ENCODE data around the gene CYB5A.

CYB5A gene

GRCh38 chr18:74241970-74242369 lies 49.8 kb downstream of the CYB5A start:
- no peak for DNase-seq

DNA sequence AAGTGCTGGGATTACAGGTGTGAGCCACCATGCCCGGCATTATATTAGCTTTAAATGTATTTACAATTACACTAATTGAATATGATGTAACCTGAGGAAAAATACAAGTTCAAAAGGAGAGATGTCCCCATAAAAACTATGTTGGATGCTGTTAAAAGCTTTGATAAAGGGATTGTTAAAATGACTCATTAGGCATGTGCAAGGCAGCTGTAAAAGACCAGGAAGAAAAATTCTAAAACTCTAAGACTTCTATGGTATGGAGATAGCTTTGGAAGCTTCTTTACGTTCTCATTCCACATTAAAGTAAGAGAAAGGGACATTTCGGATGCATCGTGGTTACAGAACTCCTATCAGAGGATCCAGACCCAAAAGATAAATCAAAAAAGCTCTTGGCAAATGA lies 50.3 kb downstream of the CYB5A start:
- no peak for DNase-seq

- no peak for DNase-seq
These were observed 52.2 kb downstream of the CYB5A start for GRCh38 chr18:74239567-74239966.

DNA sequence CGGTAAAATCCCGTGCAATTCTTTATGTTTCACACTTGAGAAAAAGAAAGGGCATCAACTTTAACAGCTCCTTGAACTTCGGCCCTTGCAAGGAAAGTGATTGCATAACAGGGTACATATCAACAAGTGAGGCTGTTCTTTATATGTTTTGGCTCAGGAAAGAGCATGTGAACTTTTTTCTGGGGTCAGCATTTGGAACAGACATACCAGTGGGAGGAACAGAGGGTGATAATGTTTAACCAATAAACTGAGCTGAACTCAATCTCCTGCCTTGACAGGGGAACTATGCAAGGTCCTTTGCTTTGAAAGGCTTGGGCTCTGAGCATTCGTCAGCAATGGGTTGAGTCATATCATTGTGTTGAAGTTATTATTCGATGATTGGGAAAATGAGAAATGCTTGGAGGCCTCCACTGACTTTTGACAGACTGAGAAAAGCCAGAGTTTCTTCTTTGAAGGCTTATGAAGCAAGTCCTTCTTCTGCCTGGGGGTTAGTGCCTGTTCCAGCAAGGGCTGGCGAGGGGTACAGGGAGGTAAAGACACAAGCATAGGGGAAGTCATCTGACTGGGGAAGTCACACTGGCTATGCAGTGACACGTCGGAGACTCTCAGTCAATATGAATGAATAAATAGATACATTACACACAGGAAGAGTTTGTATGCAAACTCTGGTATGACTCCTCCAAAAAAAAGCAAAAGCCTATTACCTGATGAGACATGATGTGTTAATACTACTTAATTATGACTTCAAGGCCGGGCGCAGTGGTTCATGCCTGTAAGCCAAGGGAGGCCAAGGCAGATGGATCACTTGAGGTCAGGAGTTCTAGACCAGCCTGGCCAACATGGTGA lies 57.2 kb downstream of the CYB5A start:
- DNase-seq, result no peak

GRCh38 chr18:74233933-74234325 lies 57.8 kb downstream of the CYB5A start:
- DNase-seq, result no peak

GRCh38 chr18:74230922-74231714 lies 60.6 kb downstream of the CYB5A start:
- DNase-seq, result no peak

DNA sequence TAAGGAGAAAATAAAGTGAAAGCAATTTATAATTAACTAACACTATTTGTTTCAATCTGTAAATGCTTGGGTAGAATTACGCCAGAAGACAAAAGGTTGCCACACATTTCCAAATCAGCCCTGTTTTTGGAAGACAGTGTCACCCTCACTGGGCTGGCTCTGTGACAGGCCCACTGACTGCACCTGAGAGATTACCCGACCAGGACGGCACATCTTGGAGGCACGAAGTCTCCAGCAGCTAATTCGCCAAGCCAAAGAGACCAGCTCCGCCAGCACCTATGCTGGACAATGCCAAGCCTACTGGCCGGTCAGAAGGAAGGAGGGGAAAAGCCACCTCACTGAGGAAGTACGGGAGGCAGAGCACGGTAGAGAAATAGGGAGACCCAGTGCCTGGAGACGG lies 61.9 kb downstream of the CYB5A start:
- no peak for DNase-seq

GRCh38 chr18:74229005-74229404 lies 62.8 kb downstream of the CYB5A start:
- DNase-seq, result no peak

DNA sequence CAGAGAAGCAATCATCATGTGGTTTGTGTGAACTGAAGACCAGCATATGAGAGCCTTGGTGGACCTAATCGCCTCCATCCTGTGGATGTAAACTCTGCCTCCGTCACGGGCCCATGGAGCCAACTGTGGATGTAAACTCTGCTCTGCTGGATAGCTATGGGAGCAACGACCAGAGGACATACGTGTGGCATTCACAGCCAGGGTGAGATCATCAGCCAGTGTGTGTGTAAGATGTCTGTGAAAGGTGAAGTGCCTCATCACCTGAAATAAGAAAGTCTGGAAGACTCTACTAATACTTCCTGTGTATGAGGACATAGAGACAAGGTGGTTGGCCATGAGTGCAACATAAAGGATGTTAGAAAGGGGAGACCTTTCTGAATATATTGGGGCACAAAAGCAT lies 63.5 kb downstream of the CYB5A start:
- no peak for DNase-seq

DNA sequence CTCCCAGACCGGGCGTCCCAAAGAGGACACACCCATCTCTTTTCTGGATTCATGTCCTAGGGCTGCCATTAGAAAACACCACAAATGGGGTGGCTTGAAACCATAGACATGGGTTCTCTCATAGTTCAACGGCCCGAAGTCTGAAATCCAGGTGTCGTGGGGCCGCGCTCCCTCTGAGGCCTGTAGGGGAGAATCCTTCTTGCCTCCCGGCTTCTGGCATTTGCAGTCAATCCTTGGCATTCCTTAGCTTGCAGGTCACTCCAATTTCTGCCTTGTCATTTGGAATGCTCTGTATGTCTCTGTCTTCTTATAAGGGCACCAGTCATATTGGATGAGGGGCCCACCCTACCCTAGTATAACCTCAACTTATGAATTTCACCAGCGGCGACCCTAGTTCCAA lies 65.1 kb downstream of the CYB5A start:
- DNase-seq, result no peak

DNA sequence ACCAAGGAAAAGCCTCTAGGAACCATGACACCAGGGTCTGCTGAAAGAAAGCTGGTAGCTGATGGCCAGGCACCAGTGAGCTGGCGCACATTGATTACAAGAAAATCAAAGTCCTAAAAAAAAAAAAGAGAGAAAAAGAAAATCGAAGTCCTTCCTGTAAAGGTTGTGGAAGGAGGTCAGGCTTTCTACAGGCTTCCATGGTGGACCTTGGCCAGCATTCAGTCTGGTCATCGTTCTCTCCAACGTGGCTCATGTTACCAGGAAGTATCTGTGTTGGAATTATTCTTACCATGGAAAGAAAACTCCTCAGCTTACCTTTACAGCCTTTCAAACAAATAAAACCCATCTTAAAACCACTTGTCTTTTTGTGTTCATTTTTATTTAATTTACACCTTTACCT lies 65.6 kb downstream of the CYB5A start:
- no peak for DNase-seq

- no peak for DNase-seq
These were observed 66.4 kb downstream of the CYB5A start for GRCh38 chr18:74225193-74225840.

GRCh38 chr18:74222710-74223494 lies 68.9 kb downstream of the CYB5A start:
- DNase-seq, result no peak

DNA sequence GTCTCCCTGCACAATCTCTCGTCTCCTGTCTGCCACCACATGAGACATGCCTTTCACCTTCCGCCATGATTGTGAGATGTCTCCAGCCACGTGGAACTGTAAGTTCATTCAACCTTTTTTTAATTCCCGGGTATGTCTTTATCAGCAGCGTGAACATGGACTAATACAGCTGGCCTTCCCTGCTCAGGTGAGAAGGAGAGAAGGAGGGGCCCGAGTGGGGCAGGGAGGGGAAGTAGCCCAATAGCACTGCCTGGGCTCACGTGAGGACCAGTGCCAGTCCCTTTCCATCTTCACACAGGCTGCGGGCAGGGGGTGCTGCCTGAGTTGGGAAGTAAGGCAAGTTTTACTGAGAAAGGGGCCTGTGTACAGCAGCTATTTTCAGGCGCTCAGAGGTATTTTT lies 70.7 kb downstream of the CYB5A start:
- no peak for DNase-seq

DNA sequence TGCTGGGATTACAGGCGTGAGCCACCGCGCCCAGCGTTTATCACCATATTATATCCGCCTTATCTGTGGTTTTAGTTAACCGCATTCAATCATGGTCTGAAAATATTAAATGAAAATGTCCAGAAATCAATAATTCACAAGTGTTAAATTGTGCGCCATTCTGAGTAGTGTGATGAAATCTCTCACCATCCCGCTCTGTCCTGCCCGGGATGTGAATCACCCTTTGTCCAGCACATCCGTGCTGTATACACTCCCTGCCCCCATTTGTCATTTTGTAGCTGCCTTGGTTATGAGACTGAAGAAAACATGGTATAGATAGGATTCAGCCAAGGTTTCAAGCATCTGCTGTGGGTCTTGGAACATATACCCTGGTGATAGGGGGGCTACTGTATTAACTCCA lies 72.7 kb downstream of the CYB5A start:
- no peak for DNase-seq

DNA sequence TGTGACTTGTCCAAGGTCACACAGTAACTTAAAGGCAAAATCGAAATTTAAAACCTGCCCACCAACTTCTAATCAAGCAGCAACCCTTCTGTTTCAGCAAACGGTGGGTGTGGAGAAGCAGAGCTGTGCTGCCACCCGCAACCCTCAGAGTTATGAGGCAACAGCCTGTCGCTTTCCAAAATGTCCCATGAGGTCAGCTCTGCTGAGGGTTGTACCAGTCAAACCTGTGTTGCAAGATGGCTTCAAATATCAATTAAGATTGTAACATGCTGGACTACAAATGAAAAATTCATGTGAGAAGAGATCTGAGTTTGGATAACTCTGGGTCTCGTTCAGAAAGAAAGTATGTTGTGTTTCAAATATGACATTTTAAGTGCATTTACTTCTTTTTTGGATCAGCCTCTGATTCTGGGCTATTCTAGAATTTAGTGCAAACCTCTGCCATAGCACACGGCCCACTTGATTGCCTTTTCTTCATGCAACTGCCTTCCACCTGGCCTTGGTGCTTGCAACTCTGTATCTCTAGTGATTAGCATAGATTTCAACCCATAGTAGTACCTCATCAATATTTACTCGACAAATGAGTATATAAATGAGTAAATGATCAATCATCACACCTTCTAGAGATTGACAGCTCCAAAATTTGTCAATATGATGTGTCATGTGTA lies 74.2 kb downstream of the CYB5A start:
- DNase-seq, result no peak

DNA sequence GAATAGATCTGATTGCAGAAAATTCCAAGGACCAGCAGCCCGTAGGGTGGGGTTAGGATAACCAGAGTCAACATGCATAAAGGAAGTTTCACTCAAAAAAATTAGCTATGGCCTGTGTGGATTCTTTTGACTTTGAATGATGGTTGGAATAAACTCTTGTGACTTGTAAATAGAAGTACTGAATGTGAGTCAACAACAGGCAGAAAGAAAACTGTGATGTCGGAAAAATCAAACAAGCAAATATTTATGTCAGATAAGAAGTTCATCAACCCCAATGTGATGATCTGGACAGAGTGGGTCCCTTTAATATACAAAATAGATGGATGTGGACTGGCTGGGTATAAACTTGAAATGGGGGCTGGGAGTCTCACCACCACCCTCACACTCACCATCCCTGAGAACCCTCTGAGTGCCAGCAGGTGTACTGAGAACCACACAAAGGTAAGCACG lies 75.1 kb downstream of the CYB5A start:
- no peak for DNase-seq

DNA sequence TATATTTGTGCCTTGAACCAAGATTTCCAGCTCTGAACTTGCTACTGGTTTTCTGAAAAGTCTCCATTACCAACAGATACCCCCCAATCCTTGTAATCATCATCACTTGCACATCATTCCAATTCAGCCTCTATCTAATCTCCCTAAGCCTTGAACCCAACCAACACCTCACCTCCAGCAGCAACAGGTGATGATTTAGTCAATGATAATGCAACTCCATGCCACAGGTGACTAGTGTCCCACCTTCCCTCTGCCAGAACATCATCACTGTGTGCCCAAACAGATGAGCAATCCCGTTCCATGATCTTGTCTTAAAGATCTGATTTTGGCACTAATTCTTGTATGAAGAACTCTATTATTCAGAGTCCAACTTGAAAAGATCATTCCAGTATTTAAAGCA lies 75.9 kb downstream of the CYB5A start:
- DNase-seq, result no peak

- no peak for DNase-seq
These were observed 78.3 kb downstream of the CYB5A start for GRCh38 chr18:74213429-74213828.

- no peak for DNase-seq
These were observed 87.1 kb downstream of the CYB5A start for GRCh38 chr18:74204526-74205152.

DNA sequence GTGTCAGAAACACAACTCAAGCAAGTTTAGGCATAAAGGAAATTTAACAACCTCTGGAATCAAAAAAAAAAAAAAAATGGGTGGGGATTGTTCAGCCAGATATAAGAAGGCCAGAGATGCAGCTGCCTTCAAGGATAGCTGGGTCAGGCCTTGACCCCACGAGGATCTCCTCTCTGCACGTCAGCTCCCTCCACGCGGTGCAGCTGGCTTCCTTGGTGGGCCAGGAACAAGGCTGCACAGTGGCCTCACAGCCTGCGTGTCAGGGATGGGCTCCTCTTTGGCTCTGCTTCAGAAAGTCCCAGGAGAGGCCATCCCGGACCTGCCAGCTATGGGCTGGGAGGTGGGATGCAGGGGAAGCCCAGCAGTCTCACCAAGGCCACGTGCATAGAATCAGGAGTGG lies 88.0 kb downstream of the CYB5A start:
- no peak for DNase-seq

Data from femur (tissue), 1 donor.